ENCODE measurements around the gene ETNPPL.
A peak's percentile ranks its signal among the peaks of the same experiment; 100 is the strongest.

ETNPPL gene

GRCh38 chr4:108762559-108763225 lies at the start of gene ETNPPL:
ETNPPL (minus strand) TSS chr4:108763053; CDS start chr4:108762898, 155 bp downstream.
- no peaks in the 10 kb centered on the region for H3K9me3 ChIP-seq (ENCODE audit: control insufficient read depth, insufficient read depth, low read length)
- peaks cover 3% of the 10 kb centered on the region for H3K4me1 ChIP-seq (ENCODE audit: control insufficient read depth, insufficient read depth, low read length)
- peaks cover 34% of the 10 kb centered on the region for H3K27me3 ChIP-seq (ENCODE audit: control insufficient read depth, insufficient read depth, low read length)
- H3K9ac ChIP-seq (ENCODE audit: low read depth, low read length) = no peak within 1 kb of the TSS
- peak within 1 kb of the TSS; percentile 88 for H3K4me3 ChIP-seq (ENCODE audit: low read depth, low read length)
- no peaks in the 10 kb centered on the region for H3K36me3 ChIP-seq (ENCODE audit: control insufficient read depth, insufficient read depth, low read length)

- no peaks in the 10 kb centered on the region for H3K36me3 ChIP-seq (ENCODE audit: control insufficient read depth, insufficient read depth, low read length)
- H3K9me3 ChIP-seq (ENCODE audit: control insufficient read depth, insufficient read depth, low read length) = no peaks in the 10 kb centered on the region
- H3K27me3 ChIP-seq (ENCODE audit: control insufficient read depth, insufficient read depth, low read length) = no peaks in the 10 kb centered on the region
- no peak overlapping the region for H3K9ac ChIP-seq (ENCODE audit: low read depth, low read length)
- no peaks in the 10 kb centered on the region for H3K4me1 ChIP-seq (ENCODE audit: control insufficient read depth, insufficient read depth, low read length)
- H3K4me3 ChIP-seq (ENCODE audit: low read depth, low read length) = no peak overlapping the region
These were observed 48.6 kb upstream of the ETNPPL start for GRCh38 chr4:108811486-108811885.

GRCh38 chr4:108810087-108810486 lies 47.2 kb upstream of the ETNPPL start:
- H3K36me3 ChIP-seq (ENCODE audit: control insufficient read depth, insufficient read depth, low read length) = no peaks in the 10 kb centered on the region
- H3K9me3 ChIP-seq (ENCODE audit: control insufficient read depth, insufficient read depth, low read length) = no peaks in the 10 kb centered on the region
- H3K4me1 ChIP-seq (ENCODE audit: control insufficient read depth, insufficient read depth, low read length) = no peaks in the 10 kb centered on the region
- H3K4me3 ChIP-seq (ENCODE audit: low read depth, low read length) = no peak overlapping the region
- no peak overlapping the region for H3K9ac ChIP-seq (ENCODE audit: low read depth, low read length)
- H3K27me3 ChIP-seq (ENCODE audit: control insufficient read depth, insufficient read depth, low read length) = no peaks in the 10 kb centered on the region

- no peaks in the 10 kb centered on the region for H3K4me1 ChIP-seq (ENCODE audit: control insufficient read depth, insufficient read depth, low read length)
- no peaks in the 10 kb centered on the region for H3K9me3 ChIP-seq (ENCODE audit: control insufficient read depth, insufficient read depth, low read length)
- no peaks in the 10 kb centered on the region for H3K36me3 ChIP-seq (ENCODE audit: control insufficient read depth, insufficient read depth, low read length)
- no peak overlapping the region for H3K4me3 ChIP-seq (ENCODE audit: low read depth, low read length)
- H3K9ac ChIP-seq (ENCODE audit: low read depth, low read length) = no peak overlapping the region
- no peaks in the 10 kb centered on the region for H3K27me3 ChIP-seq (ENCODE audit: control insufficient read depth, insufficient read depth, low read length)
These were observed 41.9 kb upstream of the ETNPPL start for GRCh38 chr4:108804648-108805273.

- Histone ChIP-seq H3K9ac (ENCODE audit: low read depth, low read length) (no peak overlapping the region), H3K36me3 (ENCODE audit: control insufficient read depth, insufficient read depth, low read length) (no peaks in the 10 kb centered on the region), H3K4me1 (ENCODE audit: control insufficient read depth, insufficient read depth, low read length) (no peaks in the 10 kb centered on the region), H3K4me3 (ENCODE audit: low read depth, low read length) (no peak overlapping the region), H3K27me3 (ENCODE audit: control insufficient read depth, insufficient read depth, low read length) (no peaks in the 10 kb centered on the region), H3K9me3 (ENCODE audit: control insufficient read depth, insufficient read depth, low read length) (no peaks in the 10 kb centered on the region)
These were observed 36.5 kb upstream of the ETNPPL start for GRCh38 chr4:108799306-108799705.

GRCh38 chr4:108796173-108796572 lies 33.3 kb upstream of the ETNPPL start:
- Histone ChIP-seq H3K4me3 (ENCODE audit: low read depth, low read length) (no peak overlapping the region), H3K4me1 (ENCODE audit: control insufficient read depth, insufficient read depth, low read length) (no peaks in the 10 kb centered on the region), H3K9me3 (ENCODE audit: control insufficient read depth, insufficient read depth, low read length) (no peaks in the 10 kb centered on the region), H3K36me3 (ENCODE audit: control insufficient read depth, insufficient read depth, low read length) (no peaks in the 10 kb centered on the region), H3K9ac (ENCODE audit: low read depth, low read length) (no peak overlapping the region), H3K27me3 (ENCODE audit: control insufficient read depth, insufficient read depth, low read length) (no peaks in the 10 kb centered on the region)

- no peaks in the 10 kb centered on the region for H3K4me1 ChIP-seq (ENCODE audit: control insufficient read depth, insufficient read depth, low read length)
- H3K9ac ChIP-seq (ENCODE audit: low read depth, low read length) = no peak overlapping the region
- H3K27me3 ChIP-seq (ENCODE audit: control insufficient read depth, insufficient read depth, low read length) = no peaks in the 10 kb centered on the region
- no peak overlapping the region for H3K4me3 ChIP-seq (ENCODE audit: low read depth, low read length)
- H3K36me3 ChIP-seq (ENCODE audit: control insufficient read depth, insufficient read depth, low read length) = no peaks in the 10 kb centered on the region
- H3K9me3 ChIP-seq (ENCODE audit: control insufficient read depth, insufficient read depth, low read length) = no peaks in the 10 kb centered on the region
These were observed 32.9 kb upstream of the ETNPPL start for GRCh38 chr4:108795733-108796132.

- Histone ChIP-seq H3K4me3 (ENCODE audit: low read depth, low read length) (no peak overlapping the region), H3K4me1 (ENCODE audit: control insufficient read depth, insufficient read depth, low read length) (no peaks in the 10 kb centered on the region), H3K36me3 (ENCODE audit: control insufficient read depth, insufficient read depth, low read length) (no peaks in the 10 kb centered on the region), H3K9ac (ENCODE audit: low read depth, low read length) (no peak overlapping the region), H3K9me3 (ENCODE audit: control insufficient read depth, insufficient read depth, low read length) (no peaks in the 10 kb centered on the region), H3K27me3 (ENCODE audit: control insufficient read depth, insufficient read depth, low read length) (no peaks in the 10 kb centered on the region)
These were observed 31.3 kb upstream of the ETNPPL start for GRCh38 chr4:108794136-108794535.

- Histone ChIP-seq H3K4me3 (ENCODE audit: low read depth, low read length) (no peak overlapping the region), H3K9me3 (ENCODE audit: control insufficient read depth, insufficient read depth, low read length) (no peaks in the 10 kb centered on the region), H3K4me1 (ENCODE audit: control insufficient read depth, insufficient read depth, low read length) (no peaks in the 10 kb centered on the region), H3K27me3 (ENCODE audit: control insufficient read depth, insufficient read depth, low read length) (no peaks in the 10 kb centered on the region), H3K9ac (ENCODE audit: low read depth, low read length) (no peak overlapping the region), H3K36me3 (ENCODE audit: control insufficient read depth, insufficient read depth, low read length) (no peaks in the 10 kb centered on the region)
These were observed 30.6 kb upstream of the ETNPPL start for GRCh38 chr4:108793415-108793814.

GRCh38 chr4:108788731-108789130 lies 25.9 kb upstream of the ETNPPL start:
- no peaks in the 10 kb centered on the region for H3K4me1 ChIP-seq (ENCODE audit: control insufficient read depth, insufficient read depth, low read length)
- H3K9ac ChIP-seq (ENCODE audit: low read depth, low read length) = no peak overlapping the region
- H3K27me3 ChIP-seq (ENCODE audit: control insufficient read depth, insufficient read depth, low read length) = no peaks in the 10 kb centered on the region
- H3K9me3 ChIP-seq (ENCODE audit: control insufficient read depth, insufficient read depth, low read length) = no peaks in the 10 kb centered on the region
- no peaks in the 10 kb centered on the region for H3K36me3 ChIP-seq (ENCODE audit: control insufficient read depth, insufficient read depth, low read length)
- no peak overlapping the region for H3K4me3 ChIP-seq (ENCODE audit: low read depth, low read length)

- H3K9ac ChIP-seq (ENCODE audit: low read depth, low read length) = no peak overlapping the region
- no peaks in the 10 kb centered on the region for H3K36me3 ChIP-seq (ENCODE audit: control insufficient read depth, insufficient read depth, low read length)
- no peaks in the 10 kb centered on the region for H3K27me3 ChIP-seq (ENCODE audit: control insufficient read depth, insufficient read depth, low read length)
- H3K4me1 ChIP-seq (ENCODE audit: control insufficient read depth, insufficient read depth, low read length) = no peaks in the 10 kb centered on the region
- H3K4me3 ChIP-seq (ENCODE audit: low read depth, low read length) = no peak overlapping the region
- H3K9me3 ChIP-seq (ENCODE audit: control insufficient read depth, insufficient read depth, low read length) = no peaks in the 10 kb centered on the region
These were observed 24.9 kb upstream of the ETNPPL start for GRCh38 chr4:108787724-108788123.

- no peak overlapping the region for H3K4me3 ChIP-seq (ENCODE audit: low read depth, low read length)
- H3K9ac ChIP-seq (ENCODE audit: low read depth, low read length) = no peak overlapping the region
- no peaks in the 10 kb centered on the region for H3K27me3 ChIP-seq (ENCODE audit: control insufficient read depth, insufficient read depth, low read length)
- H3K36me3 ChIP-seq (ENCODE audit: control insufficient read depth, insufficient read depth, low read length) = no peaks in the 10 kb centered on the region
- H3K4me1 ChIP-seq (ENCODE audit: control insufficient read depth, insufficient read depth, low read length) = no peaks in the 10 kb centered on the region
- no peaks in the 10 kb centered on the region for H3K9me3 ChIP-seq (ENCODE audit: control insufficient read depth, insufficient read depth, low read length)
These were observed 24.3 kb upstream of the ETNPPL start for GRCh38 chr4:108787106-108787505.

Measured in iPS-15b (cell line).